NCI-H2227 (cell line): ENCODE data around the gene FAM222B.
"Not testable (repeated sequence)": the region's sequence is repeated elsewhere in the genome, so short reads cannot be mapped to it uniquely, and the experiment has no call there.

ENCODE experiments used
- DNase-seq: peaks from one replicate; lab custom pipeline; 2025; ENCODE audit not compliant: unreplicated experiment; lab: John Stamatoyannopoulos, UW

FAM222B gene

GRCh38 chr17:28843816-28844148, 1.2 kb upstream of the FAM222B start:
- DNase-seq = no peak

- no peak for DNase-seq
Measured at GRCh38 chr17:28841901-28842281, 699 bp downstream of the FAM222B start.

DNA sequence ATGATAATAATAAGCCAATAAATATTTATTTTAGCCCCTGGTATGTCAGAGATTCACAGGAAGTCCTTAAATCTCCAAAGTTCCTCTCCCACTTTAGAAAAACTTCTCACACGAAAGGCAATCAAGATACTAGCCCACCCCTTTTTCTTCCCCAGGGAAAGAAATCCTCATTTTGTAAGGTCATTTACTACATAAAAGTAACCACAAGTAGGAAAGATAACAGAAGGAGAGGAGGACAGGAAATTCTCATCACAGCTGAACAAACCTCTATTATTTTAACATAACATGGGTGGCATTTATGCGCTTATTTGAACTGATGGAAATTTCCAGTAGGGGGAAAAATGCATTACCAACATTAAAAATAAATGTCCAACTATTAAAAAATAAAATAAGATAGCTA, 3.4 kb downstream of the FAM222B start:
- no peak for DNase-seq

GRCh38 chr17:28836541-28836940, 6.0 kb downstream of the FAM222B start:
- DNase-seq = not testable (repeated sequence)

DNA sequence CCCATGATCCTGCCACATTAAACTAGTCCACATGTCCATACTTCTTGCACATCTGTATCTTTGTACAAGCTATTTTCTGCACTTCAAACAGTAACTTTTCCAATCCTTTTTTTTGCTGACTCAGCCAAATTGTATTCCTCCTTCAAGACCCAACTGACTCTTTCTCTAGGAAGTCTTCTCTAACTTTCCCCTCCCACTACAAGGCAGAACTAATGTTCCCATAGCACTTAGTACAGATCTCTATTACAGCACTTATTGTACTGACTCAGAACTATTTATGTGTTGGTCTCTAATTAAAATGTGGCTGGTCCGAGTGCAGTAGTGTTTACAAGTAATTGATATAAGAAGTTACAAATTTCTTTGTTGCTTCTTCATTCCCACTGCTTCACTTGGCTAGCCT, 8.2 kb downstream of the FAM222B start:
- DNase-seq = no peak

GRCh38 chr17:28828294-28829040, 14.1 kb downstream of the FAM222B start:
- no peak for DNase-seq

DNA sequence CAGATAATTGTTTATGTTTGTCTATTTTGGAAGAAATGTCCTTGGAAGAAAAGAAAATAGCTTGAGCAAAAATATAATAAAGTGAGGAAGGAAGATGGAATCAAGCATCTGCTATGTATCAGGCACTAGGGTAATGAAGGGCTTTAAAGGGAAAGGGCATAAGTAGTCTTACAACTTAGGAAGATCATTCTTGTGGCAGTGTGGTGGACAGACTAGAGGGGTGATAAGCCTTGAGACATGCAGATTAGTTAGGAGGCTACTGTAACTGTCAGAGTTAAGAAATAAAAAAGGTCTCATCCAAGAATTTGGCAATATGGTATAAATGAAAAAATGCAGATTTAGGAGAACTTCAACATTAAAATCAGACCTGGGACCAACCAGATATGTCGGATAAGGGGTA, 14.9 kb downstream of the FAM222B start:
- no peak for DNase-seq

DNA sequence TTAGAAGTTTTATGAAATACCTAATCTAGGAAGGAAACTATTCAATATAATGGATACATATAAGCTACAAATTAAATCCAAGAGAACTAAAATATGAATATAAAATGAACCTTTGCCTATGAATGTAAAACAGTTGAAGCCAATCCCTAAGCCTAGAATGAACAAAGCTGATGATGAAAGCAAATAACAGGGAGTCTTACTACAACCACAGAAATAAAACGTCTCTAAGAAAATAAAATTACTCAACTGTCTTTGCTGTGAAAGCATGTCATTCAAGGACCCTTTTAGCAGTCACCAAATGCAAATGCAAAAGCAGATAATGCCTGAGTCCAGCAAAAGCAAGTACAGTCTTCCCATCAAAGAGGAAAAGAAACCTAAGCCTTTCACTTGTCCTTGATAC, 23.0 kb downstream of the FAM222B start:
- no peak for DNase-seq

DNA sequence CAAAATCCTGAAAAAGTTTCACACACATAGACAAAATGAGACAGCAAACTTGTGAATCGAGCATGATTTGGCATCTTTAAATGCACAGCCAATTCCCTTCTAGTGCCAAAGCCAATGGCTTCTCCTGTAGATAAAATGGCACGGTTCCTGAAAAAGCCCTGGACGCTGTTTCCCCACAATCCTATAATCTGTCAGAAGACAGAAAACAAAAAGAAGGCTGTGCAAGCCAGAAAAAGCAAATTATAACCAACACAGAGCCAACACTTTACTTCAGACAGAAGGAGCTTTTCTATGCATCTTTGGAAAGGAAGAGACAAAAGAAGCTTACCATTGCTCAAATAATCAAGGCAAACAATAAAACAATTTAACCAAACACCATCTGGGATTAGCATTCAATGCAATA, 23.8 kb downstream of the FAM222B start:
- DNase-seq = no peak

DNA sequence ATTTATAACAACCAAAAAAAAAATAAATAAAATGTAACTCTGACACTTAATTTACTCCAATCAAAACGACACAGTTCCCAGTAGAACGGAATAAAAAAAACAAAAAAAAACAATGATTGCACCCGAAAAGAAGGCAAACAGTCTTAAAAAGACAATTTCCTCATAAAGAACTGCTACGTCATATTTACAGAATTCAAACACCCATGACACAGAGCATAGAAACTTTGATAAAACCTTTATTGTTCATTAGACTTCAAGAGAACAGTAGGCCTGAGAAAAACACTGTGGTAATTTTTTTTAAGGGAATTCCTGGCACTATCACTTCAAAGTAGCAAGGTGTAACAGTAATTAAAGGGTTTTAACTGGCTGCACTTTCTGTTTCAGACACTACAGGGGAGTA, 26.1 kb downstream of the FAM222B start:
- DNase-seq = no peak

DNA sequence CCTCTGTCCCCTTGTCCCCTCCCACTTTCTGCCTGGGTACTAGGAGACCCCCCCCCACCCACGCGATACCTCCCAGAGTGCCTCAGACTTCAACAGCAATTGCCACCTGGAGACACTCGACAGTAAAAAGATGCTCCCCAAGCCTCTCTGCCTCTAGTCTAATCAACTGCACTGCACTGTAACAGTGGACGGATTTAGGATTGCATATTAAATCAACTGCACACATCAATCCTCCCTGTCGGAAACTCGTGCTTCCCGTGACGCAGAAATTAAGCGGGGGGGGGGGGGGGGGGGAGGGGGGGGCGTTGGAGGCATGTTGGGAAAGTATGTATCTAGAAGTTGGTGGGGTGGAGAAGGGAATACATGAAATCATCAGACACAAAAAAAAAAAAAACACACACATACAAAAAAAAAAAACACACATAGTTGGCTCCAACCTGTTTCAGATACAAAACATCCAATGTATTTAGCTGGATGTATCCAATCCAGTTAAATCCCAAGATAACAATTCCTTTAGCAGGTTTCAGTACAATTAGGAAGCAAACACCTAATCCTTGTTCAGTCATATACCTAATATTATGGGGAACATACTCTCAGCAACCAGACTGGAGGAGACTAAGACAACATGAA, 29.7 kb downstream of the FAM222B start:
- DNase-seq = peak; percentile 70

- DNase-seq = peak; percentile 95
Measured at GRCh38 chr17:28812091-28812747, 30.4 kb downstream of the FAM222B start.

DNA sequence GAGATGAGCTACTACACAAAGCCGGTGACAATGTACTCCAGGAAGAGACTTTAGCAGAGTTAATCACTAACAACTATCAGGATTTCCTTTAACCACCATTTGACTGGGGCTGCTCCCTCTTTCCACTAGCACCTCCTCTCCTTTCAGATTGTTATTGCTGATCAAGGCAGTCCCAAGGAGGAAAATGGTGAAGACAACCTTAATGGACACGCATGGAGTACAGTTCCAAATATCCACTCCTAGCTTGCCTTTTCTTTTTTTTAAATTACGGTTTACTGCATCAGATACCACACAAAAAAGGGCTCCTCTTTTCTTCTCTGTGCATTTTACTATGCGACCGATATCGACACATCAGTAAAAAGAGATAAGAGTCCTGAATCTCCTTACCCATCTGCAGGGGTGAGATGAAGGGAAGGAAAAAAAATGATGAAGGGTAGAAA, 30.9 kb downstream of the FAM222B start:
- DNase-seq = peak; percentile 15

GRCh38 chr17:28810437-28810836, 32.2 kb downstream of the FAM222B start:
- no peak for DNase-seq

- no peak for DNase-seq
Measured at GRCh38 chr17:28807925-28808634, 34.5 kb downstream of the FAM222B start.

DNA sequence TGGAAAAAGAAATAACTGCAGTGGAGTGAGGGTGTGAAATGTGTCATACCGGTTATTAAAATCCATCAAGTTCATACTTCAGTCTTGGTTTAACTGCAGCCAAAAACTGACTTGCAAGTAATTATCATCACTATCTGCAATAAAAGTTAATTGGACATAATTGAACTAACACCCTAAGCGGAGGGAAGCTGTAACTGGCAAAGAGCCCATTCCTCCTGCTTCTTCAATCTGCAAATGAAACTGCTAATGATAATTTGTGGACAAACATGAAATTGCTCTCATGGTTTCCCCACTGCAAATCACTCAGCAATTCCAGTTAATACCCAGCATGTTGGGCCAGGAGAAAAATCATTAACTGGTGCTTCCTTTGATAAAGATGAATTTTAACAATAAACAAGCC, 46.5 kb downstream of the FAM222B start:
- DNase-seq = no peak

DNA sequence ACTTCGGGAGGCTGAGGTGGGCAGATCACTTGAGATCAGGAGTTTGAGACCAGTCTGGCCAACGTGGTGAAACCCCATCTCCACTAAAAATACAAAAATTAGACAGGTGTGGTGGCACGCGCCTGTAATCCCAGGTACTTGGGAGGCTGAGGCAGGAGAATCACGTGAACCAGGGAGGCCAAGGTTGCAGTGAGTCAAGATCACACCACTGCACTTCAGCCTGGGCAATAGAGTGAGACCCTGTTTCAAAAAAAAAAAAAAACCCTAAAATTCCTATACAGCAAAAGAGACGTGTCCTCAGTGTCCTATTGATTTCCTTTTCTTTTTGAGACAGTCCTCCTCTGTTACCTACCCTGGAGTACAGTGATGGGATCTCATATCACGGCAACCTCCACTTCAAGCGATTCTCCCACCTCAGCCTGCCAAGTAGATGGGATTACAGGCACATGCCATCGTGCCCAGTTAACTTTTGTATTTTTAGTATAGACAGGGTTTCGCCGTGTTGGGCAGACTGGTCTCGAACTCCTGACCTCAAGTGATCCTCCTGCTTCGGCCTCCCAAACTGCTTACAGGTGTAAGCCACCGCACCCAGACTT, 47.6 kb downstream of the FAM222B start:
- not testable (repeated sequence) for DNase-seq

GRCh38 chr17:28792877-28793661, 49.5 kb downstream of the FAM222B start:
- no peak for DNase-seq

DNA sequence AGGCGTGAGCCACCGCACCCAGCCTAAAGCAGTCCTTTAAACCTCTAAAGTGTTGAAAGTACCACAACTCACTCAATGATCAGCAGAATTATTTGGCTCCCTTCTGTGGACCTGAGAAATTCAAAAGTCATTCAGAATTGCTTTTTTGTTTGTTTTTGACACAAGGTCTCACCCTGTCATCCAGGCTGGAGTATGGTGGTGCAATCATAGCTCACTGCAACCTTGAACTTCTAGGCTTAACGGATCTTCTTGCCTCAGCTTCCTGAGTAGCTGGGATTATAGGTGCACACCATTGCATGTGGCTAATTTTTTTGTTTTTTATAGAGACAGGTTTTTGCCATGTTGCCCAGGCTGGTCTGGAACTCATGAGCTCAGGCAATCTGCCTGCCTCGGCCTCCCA, 54.5 kb downstream of the FAM222B start:
- DNase-seq = no peak

DNA sequence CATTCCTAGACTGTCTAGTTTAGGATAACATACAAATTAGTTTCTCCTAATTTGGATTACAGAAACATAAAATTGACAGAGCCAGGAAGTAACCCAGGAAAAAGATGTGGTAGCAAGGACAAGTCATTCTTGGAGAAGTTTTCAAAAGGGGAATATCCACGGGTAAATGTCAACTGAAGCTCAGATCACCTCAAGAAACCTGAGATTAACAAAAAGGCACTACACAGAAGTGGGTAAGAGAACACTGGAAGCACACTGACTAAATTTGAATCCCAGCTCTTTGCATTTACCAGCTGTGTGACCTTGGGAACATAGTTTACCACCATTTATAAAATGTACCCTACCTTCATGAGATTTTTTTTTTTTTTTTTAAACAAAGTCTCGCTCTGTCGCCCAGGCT, 59.4 kb downstream of the FAM222B start:
- DNase-seq = no peak

GRCh38 chr17:28779601-28780000, 63.0 kb downstream of the FAM222B start:
- DNase-seq = not testable (repeated sequence)
